ENCODE measurements around the gene HDDC3.

GRCh38 chr15:90880381-90881145 is 51.8 kb downstream of the HDDC3 start:
- TF ChIP-seq CTCF (IDR thresholded peaks at IDR 0.05) (no peak), EP300 (IDR thresholded peaks at IDR 0.05; ENCODE audit: borderline replicate concordance in 1 of 2, low read depth in 1 of 2, low read length in 1 of 2) (no peak), FOSL2 (IDR thresholded peaks at IDR 0.05; ENCODE audit: borderline replicate concordance, low read depth) (no peak), REST (IDR thresholded peaks at IDR 0.05; ENCODE audit: low read depth, low read length) (no peak), MAX (IDR thresholded peaks at IDR 0.05; ENCODE audit: low read depth) (no peak), POLR2AphosphoS5 (IDR thresholded peaks at IDR 0.05; ENCODE audit: low read depth, low read length) (no peak), SIN3A (IDR thresholded peaks at IDR 0.05; ENCODE audit: borderline replicate concordance, low read depth, low read length) (no peak), TAF1 (IDR thresholded peaks at IDR 0.05; ENCODE audit: borderline replicate concordance, low read depth, low read length) (no peak), RAD21 (IDR thresholded peaks at IDR 0.05; ENCODE audit: low read length) (no peak), SMC3 (IDR thresholded peaks at IDR 0.05; ENCODE audit: low read depth, low read length) (no peak), GABPA (IDR thresholded peaks at IDR 0.05; ENCODE audit: low read depth) (no peak), RCOR1 (IDR thresholded peaks at IDR 0.05; ENCODE audit: low read length) (no peak), EZH2phosphoT487 (IDR thresholded peaks at IDR 0.05; ENCODE audit: borderline replicate concordance, low read depth) (no peak), RFX5 (IDR thresholded peaks at IDR 0.05; ENCODE audit: low read length) (no peak)

Data from SK-N-SH (cell line).